ENCODE data around the gene CHCHD4. TPM values are rescaled to one million over a fixed set of nuclear protein-coding genes. Genes with fewer than 3 reads are reported as not detected.

The CHCHD4 gene
- total RNA-seq, 1 experiment from 2014 or later = 15.3 TPM

DNA sequence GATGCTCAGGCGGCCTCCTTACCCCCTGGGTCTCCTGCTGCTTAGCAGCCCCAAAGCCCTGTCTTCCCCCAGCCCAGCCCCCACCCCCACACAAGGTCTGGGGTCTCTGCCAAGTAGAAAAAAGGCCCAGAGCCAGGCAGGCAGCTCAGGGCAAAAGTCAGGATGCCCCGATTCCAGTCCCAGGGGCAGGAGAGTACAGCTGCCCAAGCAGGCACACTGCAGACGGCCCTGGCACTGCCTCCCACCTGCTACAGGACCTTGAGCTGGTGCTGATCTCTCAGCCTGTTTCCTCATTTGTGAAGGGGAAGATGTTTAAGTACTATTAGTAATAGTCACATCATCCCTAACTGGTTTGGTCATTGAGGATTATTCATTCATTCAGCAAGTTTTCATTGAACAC is 12.8 kb upstream of the CHCHD4 start:
- TF ChIP-seq, protein P1, sequence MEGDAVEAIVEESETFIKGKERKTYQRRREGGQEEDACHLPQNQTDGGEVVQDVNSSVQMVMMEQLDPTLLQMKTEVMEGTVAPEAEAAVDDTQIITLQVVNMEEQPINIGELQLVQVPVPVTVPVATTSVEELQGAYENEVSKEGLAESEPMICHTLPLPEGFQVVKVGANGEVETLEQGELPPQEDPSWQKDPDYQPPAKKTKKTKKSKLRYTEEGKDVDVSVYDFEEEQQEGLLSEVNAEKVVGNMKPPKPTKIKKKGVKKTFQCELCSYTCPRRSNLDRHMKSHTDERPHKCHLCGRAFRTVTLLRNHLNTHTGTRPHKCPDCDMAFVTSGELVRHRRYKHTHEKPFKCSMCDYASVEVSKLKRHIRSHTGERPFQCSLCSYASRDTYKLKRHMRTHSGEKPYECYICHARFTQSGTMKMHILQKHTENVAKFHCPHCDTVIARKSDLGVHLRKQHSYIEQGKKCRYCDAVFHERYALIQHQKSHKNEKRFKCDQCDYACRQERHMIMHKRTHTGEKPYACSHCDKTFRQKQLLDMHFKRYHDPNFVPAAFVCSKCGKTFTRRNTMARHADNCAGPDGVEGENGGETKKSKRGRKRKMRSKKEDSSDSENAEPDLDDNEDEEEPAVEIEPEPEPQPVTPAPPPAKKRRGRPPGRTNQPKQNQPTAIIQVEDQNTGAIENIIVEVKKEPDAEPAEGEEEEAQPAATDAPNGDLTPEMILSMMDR (IDR thresholded peaks at IDR 0.05; ENCODE audit: insufficient read depth in 1 of 2, low read depth in 1 of 2, low read length in 1 of 2, severe bottlenecking in 1 of 2, unreplicated experiment in 1 of 2) = no peak
- intact Hi-C loops (cut with micrococcal nuclease; ENCODE audit: unreplicated experiment) = no loop called here
- Mint-ChIP-seq H3K9me3 (ENCODE audit: unreplicated experiment) (no peaks in the 10 kb centered on the region), H3K4me3 (ENCODE audit: unreplicated experiment) (no peak overlapping the region), H3K4me1 (ENCODE audit: low read depth, unreplicated experiment) (no peaks in the 10 kb centered on the region), H3K36me3 (ENCODE audit: insufficient read depth, unreplicated experiment) (peaks cover 19% of the 10 kb centered on the region), H3K27ac (ENCODE audit: unreplicated experiment) (no peak overlapping the region), H3K27me3 (ENCODE audit: insufficient read depth, unreplicated experiment) (no peaks in the 10 kb centered on the region)
- H3K27me3 ChIP-seq (replicated peaks; ENCODE audit: control insufficient read depth, insufficient read depth, low read length) = no peaks in the 10 kb centered on the region
- H3K4me3 ChIP-seq (ENCODE audit: low read depth, low read length) = no peak overlapping the region
- CTCF ChIA-PET = no interaction called here
- peaks cover 3% of the 10 kb centered on the region; the same call in 1 of the 2 replicates for H3K36me3 ChIP-seq (ENCODE audit: control insufficient read depth, insufficient read depth, low read length)
- no peak for DNase-seq
- BruUV-seq (replicated peaks) = no TSS peak
- no peaks in the 10 kb centered on the region for H3K9me3 ChIP-seq
- POLR2A ChIA-PET = no interaction called here
- no peaks in the 10 kb centered on the region for H3K4me1 ChIP-seq

DNA sequence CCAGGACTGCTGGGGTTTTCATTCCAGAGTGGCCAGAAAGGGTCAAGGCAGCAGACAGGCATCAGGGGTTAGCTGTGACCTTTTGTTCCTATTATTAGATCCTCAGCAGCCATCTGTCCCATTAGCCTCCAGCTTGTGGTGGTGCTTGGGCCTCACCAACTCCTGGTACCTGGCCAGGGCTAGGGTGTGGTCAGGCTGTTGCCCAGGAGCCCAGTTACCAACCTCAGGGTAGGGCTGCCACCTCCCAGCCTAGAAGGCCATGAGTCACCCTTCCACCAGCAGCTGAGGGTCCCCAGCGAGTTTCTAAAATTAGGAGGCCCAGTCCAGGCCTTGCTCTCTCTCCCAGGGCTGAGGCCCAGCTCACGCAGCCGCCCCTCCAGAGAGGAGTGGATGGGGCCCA is 12.3 kb upstream of the CHCHD4 start:
- TF ChIP-seq, protein P1 (IDR thresholded peaks at IDR 0.05; ENCODE audit: insufficient read depth in 1 of 2, low read depth in 1 of 2, low read length in 1 of 2, severe bottlenecking in 1 of 2, unreplicated experiment in 1 of 2) = no peak
- ChIA-PET CTCF (no interaction called here), POLR2A (no interaction called here)
- Histone ChIP-seq H3K4me1 (no peaks in the 10 kb centered on the region), H3K27me3 (replicated peaks; ENCODE audit: control insufficient read depth, insufficient read depth, low read length) (no peaks in the 10 kb centered on the region), H3K4me3 (ENCODE audit: low read depth, low read length) (no peak overlapping the region), H3K9me3 (no peaks in the 10 kb centered on the region), H3K36me3 (ENCODE audit: control insufficient read depth, insufficient read depth, low read length) (peaks cover 4% of the 10 kb centered on the region; the same call in 1 of the 2 replicates)
- H3K9me3 Mint-ChIP-seq (ENCODE audit: unreplicated experiment) = no peaks in the 10 kb centered on the region
- H3K36me3 Mint-ChIP-seq (ENCODE audit: insufficient read depth, unreplicated experiment) = peaks cover 23% of the 10 kb centered on the region
- no peaks in the 10 kb centered on the region for H3K27me3 Mint-ChIP-seq (ENCODE audit: insufficient read depth, unreplicated experiment)
- BruUV-seq (replicated peaks) = no TSS peak
- no peak for DNase-seq
- intact Hi-C loops (cut with micrococcal nuclease; ENCODE audit: unreplicated experiment) = no loop called here
- H3K4me1 Mint-ChIP-seq (ENCODE audit: low read depth, unreplicated experiment) = no peaks in the 10 kb centered on the region
- H3K4me3 Mint-ChIP-seq (ENCODE audit: unreplicated experiment) = no peak overlapping the region
- H3K27ac Mint-ChIP-seq (ENCODE audit: unreplicated experiment) = no peak overlapping the region

DNA sequence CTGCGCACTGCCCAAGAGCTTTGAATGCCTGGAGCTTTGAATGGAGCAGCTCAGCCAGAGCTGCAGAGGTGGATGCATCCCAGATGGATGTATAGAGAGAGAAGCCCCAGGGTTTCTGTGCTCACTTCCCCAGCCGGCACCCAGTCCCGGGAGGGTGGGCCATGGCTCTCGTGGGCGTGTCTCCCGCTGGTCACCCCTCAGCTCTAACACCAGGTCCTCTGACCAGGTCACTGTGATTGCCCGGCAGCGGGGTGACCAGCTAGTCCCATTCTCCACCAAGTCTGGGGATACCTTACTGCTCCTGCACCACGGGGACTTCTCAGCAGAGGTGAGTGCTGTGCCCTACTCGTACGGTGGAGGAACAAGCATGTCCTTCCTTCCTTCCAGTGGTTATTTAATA is 10.9 kb upstream of the CHCHD4 start:
- no peaks in the 10 kb centered on the region for H3K27me3 Mint-ChIP-seq (ENCODE audit: insufficient read depth, unreplicated experiment)
- intact Hi-C loops (cut with micrococcal nuclease; ENCODE audit: unreplicated experiment) = no loop called here
- H3K36me3 Mint-ChIP-seq (ENCODE audit: insufficient read depth, unreplicated experiment) = peaks cover 27% of the 10 kb centered on the region
- Histone ChIP-seq H3K4me3 (ENCODE audit: low read depth, low read length) (no peak overlapping the region), H3K27me3 (replicated peaks; ENCODE audit: control insufficient read depth, insufficient read depth, low read length) (no peaks in the 10 kb centered on the region), H3K36me3 (ENCODE audit: control insufficient read depth, insufficient read depth, low read length) (peaks cover 4% of the 10 kb centered on the region), H3K4me1 (no peaks in the 10 kb centered on the region), H3K9me3 (no peaks in the 10 kb centered on the region)
- H3K27ac Mint-ChIP-seq (ENCODE audit: unreplicated experiment) = no peak overlapping the region
- no peak for DNase-seq
- ChIA-PET CTCF (interaction anchor here (0.7 to 1.3 kb wide), 2 partner anchors 9 to 11 kb away, joined by 3 read pairs; partner anchors contain the start of genes CHCHD4 and TMEM43), POLR2A (no interaction called here)
- H3K4me3 Mint-ChIP-seq (ENCODE audit: unreplicated experiment) = no peak overlapping the region
- no peaks in the 10 kb centered on the region for H3K9me3 Mint-ChIP-seq (ENCODE audit: unreplicated experiment)
- BruUV-seq (replicated peaks) = no TSS peak
- no peaks in the 10 kb centered on the region for H3K4me1 Mint-ChIP-seq (ENCODE audit: low read depth, unreplicated experiment)
- TF ChIP-seq, protein P1 (IDR thresholded peaks at IDR 0.05; ENCODE audit: insufficient read depth in 1 of 2, low read depth in 1 of 2, low read length in 1 of 2, severe bottlenecking in 1 of 2, unreplicated experiment in 1 of 2) = no peak

Measured in Caco-2 (cell line).